CD4-positive, alpha-beta T cell (primary cell): ENCODE measurements around the gene MAPKAPK3. TPM values are rescaled to one million over a fixed set of nuclear protein-coding genes. Genes with fewer than 3 reads are reported as not detected.

ENCODE experiments used
- ATAC-seq: fragments of 200-7000 bp; cut with Tn5 transposase; one replicate; pipeline ENCODE4 v1.10.0; 2022; ENCODE audit warnings: mild to moderate bottlenecking; ENCODE audit not compliant: poor library complexity
- CTCF ChIA-PET: fragments of 350-600 bp; sonication (Branson Sonifier 250); formaldehyde crosslinking; loops from one replicate; lab custom pipeline; 2021; ENCODE audit warnings: antibody characterized with exemption, inconsistent platforms; lab: Charles Lee
- POLR2A ChIA-PET: fragments of 350-600 bp; sonication (Branson Sonifier 250); formaldehyde crosslinking; loops from one replicate; lab custom pipeline; 2021; ENCODE audit warnings: antibody characterized with exemption, inconsistent platforms; lab: Charles Lee
- DNase-seq, 14 experiments: peaks; one replicate each; pipeline ENCODE4 v3.0.0-alpha.2; 2013 to 2020; ENCODE audit warnings: mixed read lengths in 2 of 14
- H3K27ac ChIP-seq, 2 donors: one replicate each; pipeline versions ENCODE4 v1.5.1 to v1.7.0; 2013; ENCODE audit warnings: low read length in 2 of 2, low read depth in 1 of 2, mild to moderate bottlenecking in 1 of 2
- H3K27me3 ChIP-seq, 2 experiments: 1 replicate in 1 of 2; 2 replicates in 1 of 2; pipeline versions ENCODE4 v1.6.1 to v1.7.0; 2013; ENCODE audit warnings: low read length in 2 of 2, control low read depth in 1 of 2, mild to moderate bottlenecking in 1 of 2, moderate library complexity in 1 of 2; ENCODE audit not compliant: insufficient read depth in 2 of 2, control insufficient read depth in 1 of 2
- H3K36me3 ChIP-seq: one replicate; pipeline ENCODE4 v1.6.1; 2013; ENCODE audit warnings: low read length, control low read depth; ENCODE audit not compliant: insufficient read depth
- H3K4me1 ChIP-seq: one replicate; pipeline ENCODE4 v1.6.1; 2013; ENCODE audit warnings: low read length, control low read depth; ENCODE audit not compliant: insufficient read depth
- H3K4me3 ChIP-seq: one replicate; pipeline ENCODE4 v1.5.1; 2013; ENCODE audit warnings: mild to moderate bottlenecking, low read length, moderate library complexity
- H3K9me3 ChIP-seq, 2 experiments: 1 replicate in 1 of 2; 2 replicates in 1 of 2; pipeline versions ENCODE4 v1.6.1 to v1.7.0; 2013; ENCODE audit warnings: low read length in 2 of 2, mild to moderate bottlenecking in 2 of 2, control low read depth in 1 of 2, moderate library complexity in 1 of 2; ENCODE audit not compliant: control insufficient read depth in 1 of 2, insufficient read depth in 1 of 2
- H3K27ac Mint-ChIP-seq: one replicate; pipeline ENCODE4 v1.8.0; 2020; ENCODE audit warnings: mixed read lengths
- H3K27me3 Mint-ChIP-seq: one replicate; pipeline ENCODE4 v1.8.0; 2021; ENCODE audit warnings: mixed read lengths
- H3K36me3 Mint-ChIP-seq: one replicate; pipeline ENCODE4 v1.8.0; 2021; ENCODE audit warnings: low read depth, mixed read lengths
- H3K4me1 Mint-ChIP-seq: one replicate; pipeline ENCODE4 v1.8.0; 2021; ENCODE audit warnings: low read depth, mixed read lengths
- H3K4me3 Mint-ChIP-seq: one replicate; pipeline ENCODE4 v1.8.0; 2020; ENCODE audit warnings: mild to moderate bottlenecking, mixed read lengths
- H3K9me3 Mint-ChIP-seq: one replicate; pipeline ENCODE4 v1.8.0; 2020; ENCODE audit warnings: mixed read lengths
- CTCF ChIP-seq: fragments of 200-600 bp; IDR thresholded peaks from one replicate; pipeline ENCODE4 v1.8.0; 2022; ENCODE audit warnings: antibody characterized with exemption, mild to moderate bottlenecking
- intact Hi-C, 2 experiments: fragments of 100-400 bp; cut with DNase I in 1 of 2; cut with micrococcal nuclease in 1 of 2; formaldehyde crosslinking; loops; one replicate each; pipeline versions ENCODE4 v1.15.1 to v1.9.0; 2023 to 2025; cut with DNase I, micrococcal nuclease
- total RNA-seq, 174 experiments: library from RNA in 2 of 174; stranded (reverse) in 2 of 174; gene quantifications; one replicate each; pipeline ENCODE4 v1.2.3 and lab custom pipeline; 2021 to 2026

MAPKAPK3 gene
- total RNA-seq, 2 experiments from 2014 or later: 16.4 to 16.6 TPM

- H3K4me3 Mint-ChIP-seq: peak overlapping the region; percentile 76
- peaks cover 81% of the 10 kb centered on the region for H3K36me3 ChIP-seq
- intact Hi-C loops: no loop called here
These were observed 11.0 kb upstream of the MAPKAPK3 start for GRCh38 chr3:50605901-50606326.

GRCh38 chr3:50606596-50606995 lies 10.4 kb upstream of the MAPKAPK3 start:
- no peaks in the 10 kb centered on the region for H3K9me3 Mint-ChIP-seq
- no peak for TF ChIP-seq CTCF
- H3K4me1 ChIP-seq: peaks cover 96% of the 10 kb centered on the region
- intact Hi-C loops: no loop called here
- H3K27ac Mint-ChIP-seq: peak overlapping the region; percentile 93
- ATAC-seq (no peak), DNase-seq (peak in 7 of 14 experiments; percentile 38 to 66 (median 48))
- H3K36me3 ChIP-seq: peaks cover 82% of the 10 kb centered on the region
- peak overlapping the region; percentile 87 for H3K4me3 ChIP-seq
- H3K4me3 Mint-ChIP-seq: peak overlapping the region; percentile 76
- H3K4me1 Mint-ChIP-seq: peaks cover 94% of the 10 kb centered on the region
- ChIA-PET POLR2A (interaction anchor here (2.7 to 20.8 kb wide), 2 partner anchors 15 to 34 kb away, joined by 14 to 446 read pairs; partner anchors contain the start of genes C3orf18 and HEMK1), CTCF (interaction anchor here (0.8 to 9.5 kb wide), 3 partner anchors 10 to 34 kb away, joined by 3 to 114 read pairs (median 3); no protein-coding TSS in a partner anchor)
- peaks cover 74% of the 10 kb centered on the region for H3K36me3 Mint-ChIP-seq
- no peaks in the 10 kb centered on the region for H3K27me3 Mint-ChIP-seq
- H3K27ac ChIP-seq: peak overlapping the region; percentile 51 to 86
- no peaks in the 10 kb centered on the region for H3K27me3 ChIP-seq
- H3K9me3 ChIP-seq: no peaks in the 10 kb centered on the region

More at GRCh38 chr3:50605901-50606326, 11.0 kb upstream of the MAPKAPK3 start:
- Histone ChIP-seq H3K4me1 (peaks cover 100% of the 10 kb centered on the region), H3K27ac (peak overlapping the region; percentile 73 to 86), H3K4me3 (peak overlapping the region; percentile 87), H3K9me3 (no peaks in the 10 kb centered on the region), H3K27me3 (no peaks in the 10 kb centered on the region)
- Mint-ChIP-seq H3K9me3 (no peaks in the 10 kb centered on the region), H3K27me3 (no peaks in the 10 kb centered on the region), H3K36me3 (peaks cover 70% of the 10 kb centered on the region), H3K27ac (peak overlapping the region; percentile 93), H3K4me1 (peaks cover 99% of the 10 kb centered on the region)
- no peak for ATAC-seq
- no peak for TF ChIP-seq CTCF
- peak in 1 of 14 experiments; percentile 40 for DNase-seq
- ChIA-PET CTCF (interaction anchor here (0.8 to 9.5 kb wide), 3 partner anchors 10 to 33 kb away, joined by 3 to 114 read pairs (median 3); no protein-coding TSS in a partner anchor), POLR2A (interaction anchor here (2.7 to 20.8 kb wide), 2 partner anchors 14 to 33 kb away, joined by 14 to 446 read pairs; partner anchors contain the start of genes C3orf18 and HEMK1)

GRCh38 chr3:50607271-50608091 lies 9.5 kb upstream of the MAPKAPK3 start:
- peaks cover 74% of the 10 kb centered on the region for H3K36me3 Mint-ChIP-seq
- H3K36me3 ChIP-seq: peaks cover 82% of the 10 kb centered on the region

More at GRCh38 chr3:50607271-50608091, 9.5 kb upstream of the MAPKAPK3 start:
- ATAC-seq: no peak
- no peak for DNase-seq
- Histone ChIP-seq H3K9me3 (no peaks in the 10 kb centered on the region), H3K27ac (peak overlapping the region; percentile 51 to 86), H3K27me3 (no peaks in the 10 kb centered on the region), H3K4me1 (peaks cover 95% of the 10 kb centered on the region), H3K4me3 (peak overlapping the region; percentile 87)
- POLR2A ChIA-PET: interaction anchor here (1.1 to 20.8 kb wide), 4 partner anchors 16 to 35 kb away, joined by 3 to 446 read pairs (median 10); partner anchors contain the start of genes C3orf18 and HEMK1
- no peaks in the 10 kb centered on the region for H3K27me3 Mint-ChIP-seq
- peak overlapping the region; percentile 93 for H3K27ac Mint-ChIP-seq
- CTCF ChIA-PET: interaction anchor here (1.3 to 9.7 kb wide), 3 partner anchors 9 to 37 kb away, joined by 3 to 234 read pairs (median 114); partner anchors contain the start of genes C3orf18 and HEMK1
- no peaks in the 10 kb centered on the region for H3K9me3 Mint-ChIP-seq
- H3K4me1 Mint-ChIP-seq: peaks cover 92% of the 10 kb centered on the region
- intact Hi-C loops: no loop called here
- H3K4me3 Mint-ChIP-seq: peak overlapping the region; percentile 96
- no peak for TF ChIP-seq CTCF
